Parathyroid adenoma (tissue), 2 donors: ENCODE measurements around the gene NTSR1.

Experiments
- H2AFZ ChIP-seq: fragments of 300-600 bp; sonication (generic); one replicate; pipeline ENCODE4 v1.7.0; 2017; ENCODE audit warnings: antibody characterized with exemption, mild to moderate bottlenecking
- H3K27ac ChIP-seq: fragments of 300-600 bp; sonication (generic); one replicate; pipeline ENCODE4 v1.7.0; 2017
- H3K27me3 ChIP-seq: fragments of 300-600 bp; sonication (generic); one replicate; pipeline ENCODE4 v1.7.0; 2017; ENCODE audit warnings: low read length; ENCODE audit not compliant: control insufficient read depth, insufficient read depth
- H3K36me3 ChIP-seq: fragments of 300-600 bp; sonication (generic); one replicate; pipeline ENCODE4 v1.7.0; 2017; ENCODE audit warnings: low read length; ENCODE audit not compliant: control insufficient read depth, insufficient read depth
- H3K4me1 ChIP-seq: fragments of 300-600 bp; sonication (generic); one replicate; pipeline ENCODE4 v1.7.0; 2017; ENCODE audit warnings: control low read depth
- H3K4me2 ChIP-seq: fragments of 300-600 bp; sonication (generic); one replicate; pipeline ENCODE4 v1.7.0; 2017; ENCODE audit warnings: low read length
- H3K4me3 ChIP-seq: fragments of 300-600 bp; sonication (generic); one replicate; pipeline ENCODE4 v1.7.0; 2017; ENCODE audit warnings: low read depth, low read length
- H3K79me2 ChIP-seq: fragments of 300-600 bp; sonication (generic); one replicate; pipeline ENCODE4 v1.7.0; 2017; ENCODE audit warnings: control low read depth
- H3K9ac ChIP-seq: fragments of 300-600 bp; sonication (generic); one replicate; pipeline ENCODE4 v1.7.0; 2017; ENCODE audit warnings: mild to moderate bottlenecking
- H3K9me3 ChIP-seq: fragments of 300-600 bp; sonication (generic); one replicate; pipeline ENCODE4 v1.7.0; 2017; ENCODE audit warnings: low read length; ENCODE audit not compliant: control insufficient read depth
- TF ChIP-seq, protein P1 (sequence below): fragments of 300-600 bp; sonication (generic); IDR thresholded peaks from one replicate; pipeline ENCODE4 v1.7.0; 2017; ENCODE audit warnings: antibody characterized with exemption, mild to moderate bottlenecking
- donor health status: primary hyperparathyroidism.

NTSR1 gene

DNA sequence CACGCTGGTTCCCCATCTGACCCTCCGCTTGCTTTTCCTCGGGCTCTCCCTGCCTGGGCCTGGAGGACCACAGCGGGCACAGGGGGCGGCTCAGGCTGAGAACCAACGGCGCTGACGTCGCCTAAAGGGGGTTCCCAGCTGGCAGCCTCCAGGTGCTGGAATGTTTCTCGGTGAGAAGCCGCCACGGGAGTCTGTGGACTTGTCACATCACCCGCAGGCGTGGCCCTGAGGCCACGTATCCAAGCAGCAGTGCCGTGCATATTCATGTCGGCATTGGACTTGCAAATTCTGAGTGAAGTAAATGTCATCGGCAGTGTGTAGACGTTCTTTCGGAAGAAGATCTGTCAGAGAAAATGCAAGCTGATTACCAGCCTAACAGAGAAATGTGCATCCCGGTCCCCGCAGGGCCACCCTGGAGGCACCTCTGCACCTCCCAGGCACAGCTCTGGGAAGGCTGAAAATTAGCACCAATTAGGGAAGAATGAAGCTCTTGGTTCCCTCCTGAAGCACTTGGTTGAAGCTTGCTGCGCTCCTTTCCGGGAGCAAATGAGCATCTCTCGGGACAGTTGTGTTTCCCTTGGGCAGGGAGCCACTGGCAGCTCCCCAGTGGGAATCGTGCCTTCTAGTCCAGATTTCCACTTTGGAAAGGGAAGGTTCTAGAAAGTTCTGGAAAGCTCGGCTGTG, 24.3 kb downstream of the NTSR1 start:
- TF ChIP-seq, protein P1, sequence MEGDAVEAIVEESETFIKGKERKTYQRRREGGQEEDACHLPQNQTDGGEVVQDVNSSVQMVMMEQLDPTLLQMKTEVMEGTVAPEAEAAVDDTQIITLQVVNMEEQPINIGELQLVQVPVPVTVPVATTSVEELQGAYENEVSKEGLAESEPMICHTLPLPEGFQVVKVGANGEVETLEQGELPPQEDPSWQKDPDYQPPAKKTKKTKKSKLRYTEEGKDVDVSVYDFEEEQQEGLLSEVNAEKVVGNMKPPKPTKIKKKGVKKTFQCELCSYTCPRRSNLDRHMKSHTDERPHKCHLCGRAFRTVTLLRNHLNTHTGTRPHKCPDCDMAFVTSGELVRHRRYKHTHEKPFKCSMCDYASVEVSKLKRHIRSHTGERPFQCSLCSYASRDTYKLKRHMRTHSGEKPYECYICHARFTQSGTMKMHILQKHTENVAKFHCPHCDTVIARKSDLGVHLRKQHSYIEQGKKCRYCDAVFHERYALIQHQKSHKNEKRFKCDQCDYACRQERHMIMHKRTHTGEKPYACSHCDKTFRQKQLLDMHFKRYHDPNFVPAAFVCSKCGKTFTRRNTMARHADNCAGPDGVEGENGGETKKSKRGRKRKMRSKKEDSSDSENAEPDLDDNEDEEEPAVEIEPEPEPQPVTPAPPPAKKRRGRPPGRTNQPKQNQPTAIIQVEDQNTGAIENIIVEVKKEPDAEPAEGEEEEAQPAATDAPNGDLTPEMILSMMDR: no peak
- Histone ChIP-seq H3K9me3 (no peaks in the 10 kb centered on the region), H3K4me1 (no peaks in the 10 kb centered on the region), H3K4me2 (no peak overlapping the region), H3K36me3 (no peaks in the 10 kb centered on the region), H3K9ac (no peak overlapping the region), H3K4me3 (no peak overlapping the region), H3K27ac (no peak overlapping the region), H3K27me3 (no peaks in the 10 kb centered on the region), H2AFZ (no peak overlapping the region), H3K79me2 (no peaks in the 10 kb centered on the region)

DNA sequence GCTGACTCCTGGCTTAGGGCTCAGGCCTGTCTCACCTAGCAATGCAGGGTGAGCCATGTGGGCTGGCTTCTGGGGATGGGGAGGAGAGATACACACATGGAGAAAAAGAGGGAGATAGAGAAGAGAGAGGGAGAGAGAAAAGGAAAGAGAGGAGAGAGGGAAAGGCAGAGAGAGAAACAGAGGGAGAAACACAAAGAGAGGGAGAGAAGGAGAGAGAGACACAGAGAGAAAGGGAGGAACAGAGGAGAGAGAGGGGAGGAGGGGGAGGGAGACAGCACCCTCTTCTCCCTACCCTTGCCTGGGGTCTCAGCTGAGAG, 24.8 kb downstream of the NTSR1 start:
- Histone ChIP-seq H3K27me3 (no peaks in the 10 kb centered on the region), H3K36me3 (no peaks in the 10 kb centered on the region), H3K4me3 (no peak overlapping the region), H3K27ac (no peak overlapping the region), H3K9ac (no peak overlapping the region), H2AFZ (no peak overlapping the region), H3K4me2 (no peak overlapping the region), H3K79me2 (no peaks in the 10 kb centered on the region), H3K9me3 (no peaks in the 10 kb centered on the region), H3K4me1 (no peaks in the 10 kb centered on the region)
- TF ChIP-seq, protein P1: no peak

DNA sequence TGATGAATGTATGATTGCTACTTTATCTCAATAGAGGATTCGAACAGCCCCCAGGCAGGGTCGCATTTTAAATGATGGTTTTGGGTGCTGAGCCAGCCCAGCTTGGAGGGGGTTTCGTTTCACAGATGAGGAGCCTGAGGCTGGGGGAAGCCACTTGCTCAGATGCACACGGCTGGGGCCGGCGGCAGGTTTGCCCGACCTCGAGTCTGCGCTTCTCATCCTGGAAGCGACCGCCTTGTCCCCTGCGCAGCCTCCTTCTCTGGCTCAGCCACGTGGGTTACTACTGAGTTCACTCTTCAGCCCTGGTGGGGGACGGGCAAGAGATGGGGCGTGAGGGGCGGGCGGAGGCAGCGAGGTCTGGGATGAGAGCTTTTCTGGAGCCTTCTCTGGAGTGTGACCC, 25.3 kb downstream of the NTSR1 start:
- Histone ChIP-seq H2AFZ (no peak overlapping the region), H3K4me3 (no peak overlapping the region), H3K27me3 (no peaks in the 10 kb centered on the region), H3K36me3 (no peaks in the 10 kb centered on the region), H3K4me1 (no peaks in the 10 kb centered on the region), H3K79me2 (no peaks in the 10 kb centered on the region), H3K27ac (no peak overlapping the region), H3K9ac (no peak overlapping the region), H3K4me2 (no peak overlapping the region), H3K9me3 (no peaks in the 10 kb centered on the region)
- TF ChIP-seq, protein P1: no peak

DNA sequence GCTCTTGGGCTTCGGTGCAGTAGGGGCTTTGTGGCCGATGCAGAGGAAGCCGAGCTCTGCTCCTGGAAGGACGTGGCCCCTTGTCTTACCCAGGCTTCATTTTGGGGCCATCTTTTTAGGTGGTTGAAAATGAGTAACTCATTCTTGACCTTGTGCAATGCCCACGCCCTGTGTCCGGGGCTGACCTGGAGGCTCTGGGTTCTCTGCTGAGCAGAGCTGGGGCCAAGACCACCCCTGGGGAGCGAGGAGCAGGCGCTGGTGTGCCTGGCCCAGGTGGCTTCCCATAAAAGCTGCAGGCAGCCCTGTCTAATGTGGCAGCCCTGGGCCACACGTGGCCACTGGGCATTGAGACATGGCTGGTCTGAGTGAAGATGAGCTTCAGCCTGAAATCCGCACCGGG, 25.7 kb downstream of the NTSR1 start:
- no peaks in the 10 kb centered on the region for H3K36me3 ChIP-seq
- H3K27ac ChIP-seq: no peak overlapping the region
- no peaks in the 10 kb centered on the region for H3K79me2 ChIP-seq
- H3K9ac ChIP-seq: no peak overlapping the region
- H3K4me1 ChIP-seq: no peaks in the 10 kb centered on the region
- H3K4me3 ChIP-seq: no peak overlapping the region
- TF ChIP-seq, protein P1: no peak
- H3K27me3 ChIP-seq: no peaks in the 10 kb centered on the region
- no peaks in the 10 kb centered on the region for H3K9me3 ChIP-seq
- H3K4me2 ChIP-seq: no peak overlapping the region
- no peak overlapping the region for H2AFZ ChIP-seq

DNA sequence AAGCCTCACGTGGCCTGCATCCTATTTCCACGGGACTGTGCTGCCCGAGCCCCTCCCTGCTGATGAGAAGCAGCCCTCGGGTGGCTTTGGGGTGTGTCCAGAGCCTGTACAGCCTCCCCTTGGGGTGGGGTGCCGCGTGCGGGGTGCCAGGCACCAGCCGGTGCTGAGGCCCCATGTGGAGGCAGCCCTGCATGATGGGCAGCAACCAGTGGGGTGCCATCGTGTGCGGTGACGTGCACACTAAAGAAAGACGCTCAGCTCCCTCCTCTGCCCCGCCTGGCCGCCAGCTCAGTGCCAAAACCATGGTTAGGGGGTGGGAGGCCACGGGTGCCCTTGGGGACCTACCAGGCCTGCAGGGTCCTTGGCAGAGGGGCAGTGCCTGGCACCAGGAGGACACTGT, 26.2 kb downstream of the NTSR1 start:
- H3K79me2 ChIP-seq: no peaks in the 10 kb centered on the region
- H3K9ac ChIP-seq: no peak overlapping the region
- no peak overlapping the region for H3K4me3 ChIP-seq
- no peaks in the 10 kb centered on the region for H3K4me1 ChIP-seq
- H3K4me2 ChIP-seq: no peak overlapping the region
- H2AFZ ChIP-seq: no peak overlapping the region
- H3K9me3 ChIP-seq: no peaks in the 10 kb centered on the region
- H3K27me3 ChIP-seq: peaks cover under 1% of the 10 kb centered on the region
- H3K27ac ChIP-seq: no peak overlapping the region
- H3K36me3 ChIP-seq: no peaks in the 10 kb centered on the region
- TF ChIP-seq, protein P1: no peak
